ENCODE results near the gene DDIT4L.
"Not testable (repeated sequence)": the region's sequence is repeated elsewhere in the genome, so short reads cannot be mapped to it uniquely, and the experiment has no call there.

The DDIT4L gene

DNA sequence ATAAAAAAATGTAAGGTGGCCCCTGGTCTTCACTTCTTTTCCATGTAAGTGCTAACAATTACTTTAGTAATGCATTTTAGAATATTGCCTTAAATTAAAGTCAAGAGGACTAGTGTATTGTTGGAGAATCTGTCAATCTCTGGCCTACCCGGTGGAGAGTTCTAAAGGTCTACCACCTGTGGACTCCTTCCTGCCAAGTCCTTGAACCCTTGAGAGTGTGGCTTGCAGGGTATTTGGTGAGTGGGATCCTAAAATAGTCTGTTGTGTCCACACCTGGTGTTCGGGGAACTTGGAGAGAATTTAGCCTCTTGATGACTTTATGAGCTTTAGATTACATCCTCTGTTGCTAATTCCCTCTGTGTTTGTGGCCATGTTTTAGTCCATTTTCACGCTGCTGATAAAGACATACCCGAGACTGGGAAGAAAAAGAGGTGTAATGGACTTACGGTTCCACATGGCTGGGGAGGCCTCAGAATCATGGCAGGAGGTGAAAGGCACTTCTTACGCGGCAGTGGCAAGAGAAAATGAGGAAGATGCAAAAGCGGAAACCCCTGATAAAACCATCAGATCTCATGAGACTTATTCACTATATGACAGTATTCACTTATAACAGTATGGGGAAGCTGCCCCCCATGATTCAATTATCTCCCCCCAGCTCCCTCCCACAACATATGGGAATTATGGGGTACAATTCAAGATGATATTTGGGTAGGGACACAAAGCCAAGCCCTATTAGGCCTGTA, 23.8 kb downstream of the DDIT4L start:
- no peak for DNase-seq (ENCODE audit: low read depth)

DNA sequence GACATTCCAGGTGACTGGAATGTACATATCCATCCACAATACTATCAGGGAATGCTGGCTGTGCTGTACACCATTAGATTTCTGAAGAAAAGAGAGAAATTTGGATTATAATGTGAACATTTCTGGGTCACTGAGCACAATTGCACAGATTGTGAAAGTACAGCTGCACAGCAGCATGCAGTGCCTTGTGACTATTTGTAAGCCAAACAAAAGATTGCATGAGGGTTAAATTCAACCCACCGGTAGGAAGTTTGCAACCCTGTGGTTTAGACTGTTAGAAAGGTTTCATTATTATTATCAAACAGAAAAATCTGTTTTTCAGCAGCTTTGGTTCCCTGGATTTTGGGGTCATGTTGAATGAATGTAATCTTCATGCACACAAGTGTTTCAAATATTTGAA, 24.5 kb downstream of the DDIT4L start:
- no peak for DNase-seq (ENCODE audit: low read depth)

GRCh38 chr4:100164808-100165760, 25.2 kb downstream of the DDIT4L start:
- DNase-seq (ENCODE audit: low read depth) = no peak

DNA sequence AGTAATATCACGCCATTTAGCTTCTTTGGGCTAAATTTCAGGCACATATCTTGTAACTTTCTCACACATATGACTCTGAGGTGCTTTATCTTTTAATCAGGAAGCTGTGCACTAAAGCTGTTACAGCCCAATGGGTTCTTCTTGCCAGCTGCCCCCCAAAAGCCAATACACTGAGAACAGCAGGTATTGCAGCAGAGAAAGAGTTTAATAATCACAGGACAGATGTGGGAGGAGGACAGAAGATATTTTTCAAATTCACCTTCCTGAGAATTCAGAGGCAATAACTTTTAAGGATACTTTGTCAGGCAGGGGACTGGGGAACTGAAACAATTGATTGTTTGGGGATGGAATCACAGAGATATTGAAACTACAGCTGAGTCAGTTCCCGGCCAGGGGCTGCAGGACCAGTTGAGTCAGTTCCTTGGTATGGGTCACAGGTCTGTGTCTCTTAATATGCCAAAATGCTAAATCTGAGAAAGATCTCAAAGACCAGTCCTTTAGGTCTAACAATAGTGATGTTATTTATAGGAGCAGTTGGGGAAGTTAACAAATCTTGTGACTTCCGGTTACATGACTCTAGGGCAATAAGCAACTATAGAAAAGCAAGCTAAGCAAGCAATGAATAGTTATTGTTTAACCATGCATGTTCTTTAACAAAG, 28.1 kb downstream of the DDIT4L start:
- no peak for DNase-seq (ENCODE audit: low read depth)

- no peak for DNase-seq (ENCODE audit: low read depth)
Measured at GRCh38 chr4:100149190-100149589, 41.1 kb downstream of the DDIT4L start.

- DNase-seq (ENCODE audit: low read depth) = no peak
Measured at GRCh38 chr4:100147684-100148083, 42.6 kb downstream of the DDIT4L start.

- DNase-seq (ENCODE audit: low read depth) = no peak
Measured at GRCh38 chr4:100147198-100147597, 43.1 kb downstream of the DDIT4L start.

- DNase-seq (ENCODE audit: low read depth) = no peak
Measured at GRCh38 chr4:100146756-100147155, 43.5 kb downstream of the DDIT4L start.

- not testable (repeated sequence) for DNase-seq (ENCODE audit: low read depth)
Measured at GRCh38 chr4:100137320-100137719, 52.9 kb downstream of the DDIT4L start.
